NCI-H748 (cell line): ENCODE measurements around the gene PELI3.

Experiments used
- DNase-seq: peaks from one replicate; lab custom pipeline; 2025; ENCODE audit not compliant: unreplicated experiment; lab: John Stamatoyannopoulos, UW

The PELI3 gene

DNA sequence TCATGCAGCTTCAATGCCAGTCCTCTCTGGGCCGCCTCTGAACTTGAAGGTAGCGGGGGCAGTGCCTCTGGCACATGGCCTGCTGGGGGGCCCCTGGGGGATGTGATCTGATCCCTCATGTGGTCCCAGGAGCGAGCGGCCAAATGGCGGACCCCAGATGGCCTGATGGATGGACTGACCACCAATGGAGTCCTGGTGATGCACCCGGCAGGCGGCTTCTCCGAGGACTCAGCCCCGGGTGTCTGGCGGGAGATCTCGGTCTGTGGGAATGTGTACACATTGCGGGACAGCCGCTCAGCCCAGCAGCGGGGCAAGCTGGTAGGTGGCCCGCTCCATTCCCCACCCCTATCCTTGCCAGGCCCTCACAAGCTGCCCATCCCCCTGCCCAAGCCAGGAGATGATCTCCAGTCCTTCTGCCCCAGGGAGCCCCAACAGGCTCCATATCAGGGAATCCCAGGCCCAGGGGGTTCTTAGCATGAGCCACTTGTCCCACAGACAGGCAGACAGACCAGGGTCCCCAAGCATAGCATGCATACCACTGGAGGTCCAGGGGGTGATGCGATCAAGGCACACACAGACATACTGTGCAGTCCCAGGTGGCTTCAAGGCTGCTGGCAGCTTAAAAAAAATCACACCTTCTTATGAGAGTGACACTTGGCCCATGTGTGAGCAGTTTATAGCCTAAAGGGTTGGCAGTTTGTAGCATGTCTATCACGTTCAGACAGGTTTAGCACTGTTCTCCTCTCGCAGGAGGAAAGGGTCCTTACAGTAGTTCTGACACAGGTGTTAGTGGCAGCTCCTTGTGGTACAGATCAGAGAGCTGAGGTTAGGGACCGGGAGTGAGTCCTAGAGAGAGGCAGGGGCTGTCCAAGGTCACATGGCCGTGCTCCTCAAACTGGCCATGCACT is 7.2 kb downstream of the PELI3 start:
- DNase-seq: no peak

DNA sequence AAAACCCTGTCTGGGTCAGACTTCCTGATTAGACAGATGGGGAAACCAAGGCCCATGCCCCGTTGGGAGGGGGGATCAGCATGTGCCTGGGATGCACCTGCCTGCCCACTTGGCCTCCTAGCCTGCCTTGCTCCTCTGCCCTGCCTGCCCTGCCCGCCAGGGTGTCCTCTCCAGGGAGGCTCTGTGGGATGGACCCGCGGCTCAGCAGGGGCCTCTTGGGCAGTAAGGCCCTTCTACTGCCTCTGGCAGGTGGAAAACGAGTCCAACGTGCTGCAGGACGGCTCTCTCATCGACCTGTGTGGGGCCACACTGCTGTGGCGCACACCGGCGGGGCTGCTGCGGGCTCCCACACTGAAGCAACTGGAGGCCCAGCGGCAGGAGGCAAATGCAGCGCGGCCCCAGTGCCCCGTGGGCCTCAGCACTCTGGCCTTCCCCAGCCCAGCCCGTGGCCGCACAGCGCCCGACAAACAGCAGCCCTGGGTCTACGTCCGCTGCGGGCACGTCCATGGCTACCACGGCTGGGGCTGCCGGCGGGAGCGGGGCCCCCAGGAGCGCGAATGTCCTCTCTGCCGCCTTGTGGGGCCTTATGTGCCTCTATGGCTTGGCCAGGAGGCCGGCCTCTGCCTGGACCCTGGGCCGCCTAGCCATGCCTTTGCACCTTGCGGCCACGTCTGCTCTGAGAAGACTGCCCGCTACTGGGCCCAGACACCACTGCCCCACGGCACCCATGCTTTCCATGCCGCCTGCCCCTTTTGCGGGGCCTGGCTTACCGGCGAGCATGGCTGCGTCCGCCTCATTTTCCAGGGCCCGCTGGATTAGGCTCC is 8.9 kb downstream of the PELI3 start:
- DNase-seq: no peak

DNA sequence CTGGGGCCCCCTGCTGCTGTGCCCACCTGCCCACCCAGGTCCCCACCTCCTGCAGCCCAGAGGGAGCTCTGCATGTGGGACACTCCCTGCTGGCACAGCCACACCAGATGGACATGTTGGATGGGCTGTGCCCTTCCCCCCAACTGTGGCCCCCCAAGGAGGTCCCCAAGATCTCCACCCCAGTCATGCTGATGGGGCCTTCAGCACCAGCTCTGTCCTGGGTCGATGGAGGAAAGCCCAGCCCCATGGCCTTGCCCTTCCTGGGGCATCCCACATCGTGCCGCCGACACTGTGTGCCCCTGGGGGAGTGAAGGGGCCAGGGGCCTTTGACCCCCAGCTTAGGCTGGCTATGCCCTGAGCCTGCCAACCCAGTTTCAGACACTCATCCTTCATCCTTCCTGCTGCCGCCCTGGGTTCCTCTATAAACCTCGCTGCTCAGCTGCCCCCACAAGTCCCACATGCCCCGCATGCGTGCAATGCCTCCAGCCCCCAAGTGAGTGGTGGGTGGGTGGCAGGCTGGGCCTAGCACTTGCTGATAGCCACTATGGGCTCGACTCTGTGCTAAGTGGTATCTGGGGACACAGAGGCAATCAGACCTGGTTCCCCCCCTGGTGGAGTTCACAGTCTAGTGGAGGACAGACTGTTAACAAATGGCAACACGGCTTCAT is 9.6 kb downstream of the PELI3 start:
- no peak for DNase-seq

DNA sequence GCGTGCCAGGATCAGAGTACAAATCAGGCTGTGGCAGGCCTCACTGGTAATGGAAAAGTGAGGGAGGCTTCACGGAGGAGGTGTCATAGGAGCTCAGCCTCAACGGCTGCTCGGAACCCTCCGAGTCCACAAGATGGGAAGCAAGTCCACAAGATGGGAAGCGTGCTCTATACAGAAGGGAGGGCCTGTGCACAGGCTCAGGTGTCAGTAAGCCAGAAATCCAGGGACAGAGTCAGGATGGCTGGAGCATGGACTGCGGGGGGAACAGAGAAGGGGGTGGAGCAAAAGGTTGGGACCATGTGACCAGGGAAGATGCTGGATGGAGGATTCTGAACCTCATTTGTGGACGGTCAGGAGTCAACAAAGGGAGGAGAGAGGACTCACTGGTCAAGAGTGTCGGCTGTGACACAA is 10.1 kb downstream of the PELI3 start:
- no peak for DNase-seq

DNA sequence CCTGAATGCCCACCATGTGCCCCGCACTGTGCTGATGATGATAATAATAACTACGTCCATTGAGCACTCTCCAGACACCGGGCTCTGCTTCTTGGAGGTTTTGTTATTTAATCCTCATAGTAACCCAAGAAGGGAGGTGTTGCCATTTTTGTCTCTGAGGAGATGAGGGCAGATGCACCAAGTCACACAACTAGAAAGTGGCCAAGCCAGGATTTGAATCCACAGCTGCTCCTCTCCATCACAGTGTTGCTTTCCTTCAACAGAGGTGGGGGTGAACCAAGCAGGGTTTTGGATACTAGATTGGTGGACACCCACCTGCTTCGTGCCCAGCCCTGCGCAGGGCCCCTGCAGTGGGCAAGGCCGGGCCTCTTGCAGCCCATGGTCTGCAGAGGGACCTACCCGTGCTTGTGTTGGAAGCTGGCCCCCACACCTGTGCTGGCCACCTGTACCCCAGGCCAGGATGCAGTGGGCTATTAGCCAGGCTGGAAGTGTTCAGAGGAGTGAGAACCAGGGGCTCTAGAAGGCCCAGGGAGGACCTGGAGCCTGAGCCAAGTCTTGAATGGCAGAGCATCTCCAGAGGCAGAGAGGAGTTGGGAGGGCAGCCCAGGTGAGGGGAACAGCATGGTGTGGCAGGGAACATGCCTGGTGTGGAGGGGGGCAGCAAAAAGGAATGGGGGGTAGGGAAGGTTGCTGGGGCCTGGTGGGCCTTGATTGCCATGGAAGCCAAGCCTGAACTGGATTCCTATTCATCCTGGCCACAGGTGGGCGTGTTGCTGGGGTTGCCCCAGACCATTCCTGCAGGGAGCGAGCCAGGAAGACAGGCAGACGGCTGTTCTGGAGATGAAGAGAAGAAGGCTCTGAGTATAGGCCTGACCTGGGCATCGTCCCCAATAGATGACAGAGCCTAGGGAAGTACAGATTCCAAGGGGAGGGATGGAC is 10.8 kb downstream of the PELI3 start:
- no peak for DNase-seq

DNA sequence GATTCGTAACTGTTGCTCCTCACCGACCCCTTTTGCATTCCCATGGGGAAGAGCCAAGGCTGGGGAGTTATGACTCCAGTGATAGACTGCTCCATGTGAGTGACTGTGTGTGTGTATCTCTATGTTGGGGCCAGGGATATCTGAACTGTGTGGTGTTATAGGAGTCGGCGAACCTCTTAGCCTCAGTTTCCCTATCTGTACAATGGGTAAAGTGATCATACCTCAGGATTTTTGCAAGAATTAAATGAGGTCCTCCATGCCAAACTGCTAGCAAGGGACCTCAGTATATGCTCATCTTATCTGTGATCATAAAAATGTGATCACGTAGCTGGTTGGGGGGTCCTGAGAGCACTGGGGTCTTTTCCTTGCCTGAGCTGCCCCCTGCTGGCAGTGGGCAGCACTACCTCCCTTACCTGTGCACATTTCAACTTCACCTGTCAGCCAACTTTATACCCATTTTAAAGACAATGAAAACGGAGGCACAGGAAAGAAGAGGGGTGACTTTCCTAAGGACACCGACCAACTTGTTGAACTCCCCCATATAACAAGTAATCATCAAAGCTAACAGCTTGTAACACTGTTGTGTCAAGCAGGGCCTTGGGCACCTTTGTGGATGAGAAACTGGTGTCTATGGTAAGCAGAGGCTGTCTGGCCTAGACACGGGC is 12.2 kb downstream of the PELI3 start:
- peak; percentile 64 for DNase-seq

DNA sequence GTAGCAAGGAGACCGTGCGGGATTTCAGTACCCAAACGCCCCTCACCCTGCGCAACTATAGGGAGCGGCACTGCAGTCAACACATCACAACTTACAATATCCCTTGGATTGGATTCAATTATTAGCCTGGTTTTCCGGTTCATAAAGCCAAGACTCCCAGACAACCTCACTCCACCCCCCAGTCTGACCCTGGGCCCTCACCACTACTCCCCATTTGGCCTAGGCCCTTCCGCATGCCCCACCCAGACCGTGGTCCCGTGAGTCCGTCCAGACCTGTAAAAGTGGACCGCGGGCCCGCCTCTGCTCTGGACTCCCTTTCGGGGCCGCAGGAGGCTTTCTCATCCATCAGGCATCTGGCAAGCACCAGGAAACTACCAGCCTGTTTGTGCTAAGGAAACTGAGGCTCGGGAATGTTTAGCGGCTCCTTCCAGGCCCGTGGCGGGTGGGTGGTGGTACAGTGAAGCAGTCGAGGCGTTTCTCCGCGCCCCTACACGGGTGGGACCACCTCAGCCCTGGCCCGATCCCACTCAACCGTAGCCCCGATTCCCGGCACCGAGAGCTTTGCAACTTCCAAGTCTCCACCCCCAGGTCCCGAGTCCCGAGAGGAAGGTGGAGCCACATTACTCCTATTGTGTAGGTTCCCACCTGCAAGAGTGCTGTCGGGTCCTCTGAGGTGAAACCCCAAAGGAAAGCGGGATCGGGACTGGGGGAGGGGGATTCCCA is 12.8 kb downstream of the PELI3 start:
- DNase-seq: peak; percentile 50

DNA sequence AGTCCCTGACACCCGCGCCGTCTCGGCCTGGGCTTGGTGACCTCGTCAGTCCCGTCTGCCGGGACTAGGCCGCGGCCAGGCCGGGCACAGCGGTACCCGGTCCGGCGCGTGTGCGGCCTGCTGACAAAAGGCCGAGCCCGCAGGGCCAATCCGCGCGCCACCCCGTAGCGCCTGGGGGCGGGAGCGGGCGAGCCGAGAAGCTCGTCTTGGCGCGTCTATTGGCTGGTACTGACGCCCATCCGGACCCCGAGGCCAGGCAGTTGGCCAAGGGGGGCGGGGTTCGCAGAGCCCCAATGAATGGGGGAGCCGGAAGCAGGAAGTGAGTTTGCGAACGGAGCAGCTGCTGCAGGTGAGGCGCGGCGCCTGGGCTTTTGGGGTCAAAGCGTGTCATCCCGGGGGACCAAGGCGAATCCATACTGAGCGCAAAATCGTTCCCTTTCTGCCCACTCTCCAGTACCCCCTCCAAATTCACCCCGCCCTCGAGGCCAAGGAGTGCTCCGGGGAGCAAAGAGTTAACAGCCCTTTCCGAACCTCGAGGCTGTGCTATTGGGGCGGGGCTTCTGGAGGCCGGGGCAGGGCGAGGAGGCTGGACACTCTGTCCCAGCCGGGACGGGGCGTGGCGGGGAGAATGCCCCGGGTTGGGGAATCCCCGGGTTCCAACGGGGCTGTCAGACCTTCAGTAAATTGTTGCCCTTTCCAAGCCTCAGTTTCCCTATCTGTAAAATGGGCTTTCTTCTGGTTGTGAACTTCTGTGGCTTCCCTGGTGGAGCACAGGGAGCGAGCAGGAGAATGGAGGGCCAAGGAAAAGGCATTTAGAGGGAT is 13.6 kb downstream of the PELI3 start, which contains the start of gene DPP3:
TSS of gene DPP3 (plus strand) at position 318 of the 822 bp plus-strand sequence. CDS start 1,767 bp downstream, outside the sequence.
- peak; percentile 98 for DNase-seq

DNA sequence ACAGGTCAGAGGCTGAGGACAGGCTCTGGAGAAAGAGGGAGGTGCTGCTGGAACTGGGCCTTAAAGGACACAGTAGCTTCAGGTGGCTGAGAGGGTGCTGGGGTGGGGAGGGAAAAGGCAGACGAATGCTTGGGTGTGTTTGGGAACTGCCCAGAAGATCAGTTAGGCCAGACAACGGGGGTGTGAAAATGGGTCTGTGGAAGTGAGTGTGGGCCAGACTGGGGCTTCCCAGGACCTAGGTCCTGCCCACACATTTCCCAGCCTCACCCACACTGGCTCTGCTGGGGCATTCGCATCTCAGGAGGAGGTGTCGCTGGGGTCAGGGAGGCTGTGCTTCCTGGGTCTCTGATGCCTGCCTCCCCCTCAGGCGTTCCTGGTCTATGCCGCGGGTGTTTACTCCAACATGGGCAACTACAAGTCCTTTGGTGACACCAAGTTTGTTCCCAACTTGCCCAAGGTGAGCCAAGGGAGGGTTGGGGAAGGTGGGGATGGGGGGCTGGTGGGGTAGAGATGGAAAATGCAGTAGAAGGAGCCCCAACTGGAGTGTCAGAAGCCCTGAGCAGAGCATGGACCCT is 18.2 kb downstream of the PELI3 start:
- no peak for DNase-seq

DNA sequence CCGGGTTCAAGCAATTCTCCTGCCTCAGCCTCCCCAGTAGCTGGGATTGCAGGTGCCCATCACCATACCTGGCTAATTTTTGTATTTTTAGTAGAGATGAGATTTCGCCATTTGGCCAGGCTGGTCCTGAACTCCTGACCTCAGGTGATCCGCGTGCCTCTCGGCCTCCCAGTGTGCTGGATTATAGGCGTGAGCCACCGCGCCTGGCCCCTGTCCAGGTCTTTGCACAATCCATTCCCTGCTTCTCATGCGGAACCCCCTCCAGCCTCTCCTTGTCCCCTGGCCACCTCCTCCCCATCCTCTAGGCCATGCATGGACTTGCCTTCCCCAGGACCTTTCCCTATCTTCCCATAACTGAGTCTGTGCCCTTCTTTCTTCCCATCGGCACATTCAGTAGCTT is 22.3 kb downstream of the PELI3 start:
- DNase-seq: no peak

DNA sequence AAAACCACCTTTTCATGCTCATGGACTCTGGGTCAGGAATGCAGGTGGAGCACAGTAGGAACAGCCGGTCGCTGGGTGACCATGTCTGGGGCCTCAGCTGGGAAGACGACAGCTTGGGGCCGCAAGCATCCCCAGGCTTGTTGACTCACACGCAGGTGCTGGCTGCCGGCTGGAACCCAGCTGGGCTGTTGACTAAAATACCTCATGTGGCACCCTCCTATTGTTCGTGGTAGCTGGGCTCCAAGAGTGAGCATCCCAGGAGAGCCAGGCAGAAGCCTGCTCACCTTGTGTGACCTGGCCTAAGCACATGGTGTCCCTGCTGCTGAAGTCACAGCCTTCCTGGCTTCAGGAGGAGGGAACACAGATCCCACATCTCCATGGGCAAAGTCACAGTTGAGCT is 22.9 kb downstream of the PELI3 start:
- no peak for DNase-seq

DNA sequence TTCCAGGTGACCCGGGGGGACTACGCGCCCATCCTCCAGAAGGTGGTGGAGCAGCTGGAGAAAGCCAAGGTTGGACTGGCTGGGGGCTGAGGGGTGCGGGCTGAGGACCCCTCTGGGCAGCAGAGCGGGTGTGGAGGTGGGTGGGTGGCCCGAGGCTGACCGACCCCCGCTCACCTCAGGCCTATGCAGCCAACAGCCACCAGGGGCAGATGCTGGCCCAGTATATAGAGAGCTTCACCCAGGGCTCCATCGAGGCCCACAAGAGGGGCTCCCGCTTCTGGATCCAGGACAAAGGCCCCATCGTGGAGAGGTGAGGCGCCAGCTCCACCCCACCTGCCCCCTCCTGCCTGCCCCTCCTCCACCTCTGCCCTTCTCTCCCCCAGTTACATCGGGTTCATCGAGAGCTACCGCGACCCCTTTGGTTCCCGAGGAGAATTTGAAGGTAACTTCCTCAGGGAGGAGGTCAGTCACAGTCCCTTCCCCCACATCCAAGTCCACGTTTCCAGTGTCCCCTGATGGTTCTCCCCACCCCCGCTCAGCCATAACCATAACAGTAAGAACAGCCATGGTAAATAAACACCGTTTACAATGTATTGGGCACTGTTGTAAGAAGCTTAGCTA is 24.7 kb downstream of the PELI3 start:
- DNase-seq: no peak

DNA sequence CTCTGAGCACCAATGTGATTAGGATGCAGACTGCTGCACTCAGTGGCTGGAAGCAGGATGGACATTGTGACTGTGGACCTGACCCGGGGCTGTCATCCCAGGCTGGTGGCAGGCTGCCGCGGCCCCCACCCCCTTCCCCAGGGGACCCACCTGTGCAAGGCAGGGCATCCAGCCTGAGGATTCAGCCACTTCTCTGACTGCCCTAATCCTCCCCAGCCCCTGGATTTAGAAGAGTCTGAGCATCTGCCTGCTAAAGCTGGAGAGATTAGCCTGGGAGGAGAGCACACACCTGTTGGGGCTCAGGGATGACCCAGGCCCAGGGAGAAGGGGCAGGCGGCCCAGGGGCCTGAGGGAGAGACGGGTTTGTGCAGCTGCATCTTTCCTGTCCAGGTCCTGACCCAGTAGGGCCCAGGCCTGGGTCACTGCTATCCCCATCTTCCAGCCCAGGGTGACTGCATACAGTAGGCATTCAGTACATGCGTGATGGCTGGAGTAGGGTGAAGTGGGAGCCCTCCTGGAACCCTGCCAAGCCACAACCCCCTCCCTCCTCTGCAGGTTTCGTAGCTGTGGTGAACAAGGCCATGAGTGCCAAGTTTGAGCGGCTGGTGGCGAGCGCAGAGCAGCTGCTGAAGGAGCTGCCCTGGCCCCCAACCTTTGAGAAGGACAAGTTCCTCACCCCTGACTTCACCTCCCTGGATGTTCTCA is 25.6 kb downstream of the PELI3 start:
- DNase-seq: no peak

DNA sequence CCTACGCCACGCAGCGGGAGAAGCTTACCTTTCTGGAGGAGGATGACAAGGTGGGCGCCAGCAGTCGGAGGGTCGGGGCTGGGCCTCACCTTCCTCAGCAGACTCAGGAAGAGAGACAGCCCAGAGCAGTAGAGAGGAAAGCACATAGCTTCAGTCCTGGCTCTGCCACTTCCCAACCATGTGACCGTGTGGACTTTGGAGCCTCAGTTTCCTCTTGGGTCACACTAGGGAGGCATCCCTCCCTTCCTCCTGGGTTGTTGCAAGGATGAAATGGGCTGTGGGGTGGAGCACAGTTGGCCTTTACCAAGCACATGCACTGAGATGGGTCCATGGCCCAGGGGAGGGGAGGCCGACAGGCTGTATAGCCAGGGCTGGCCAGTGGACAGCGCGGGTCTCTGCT is 26.4 kb downstream of the PELI3 start:
- no peak for DNase-seq

DNA sequence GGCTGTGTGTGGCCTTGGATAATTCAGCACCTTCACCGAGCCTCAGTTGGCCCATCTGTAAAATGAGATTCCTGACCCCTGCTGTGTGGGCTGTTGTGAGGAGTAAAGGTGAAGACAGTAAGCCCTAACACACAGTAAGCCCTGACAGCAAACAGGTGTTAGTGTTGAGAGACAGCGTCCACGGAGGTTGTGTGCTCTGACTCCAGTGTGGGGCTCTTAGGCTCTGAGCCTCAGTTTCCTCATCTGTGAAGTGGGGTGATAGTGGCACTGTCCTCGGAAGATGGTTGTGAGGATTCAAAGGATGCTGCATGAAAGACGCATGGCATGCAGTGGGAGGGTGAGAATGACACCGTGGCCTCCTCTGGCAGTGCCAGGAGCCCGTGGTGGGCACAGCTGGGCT is 27.8 kb downstream of the PELI3 start:
- no peak for DNase-seq

DNA sequence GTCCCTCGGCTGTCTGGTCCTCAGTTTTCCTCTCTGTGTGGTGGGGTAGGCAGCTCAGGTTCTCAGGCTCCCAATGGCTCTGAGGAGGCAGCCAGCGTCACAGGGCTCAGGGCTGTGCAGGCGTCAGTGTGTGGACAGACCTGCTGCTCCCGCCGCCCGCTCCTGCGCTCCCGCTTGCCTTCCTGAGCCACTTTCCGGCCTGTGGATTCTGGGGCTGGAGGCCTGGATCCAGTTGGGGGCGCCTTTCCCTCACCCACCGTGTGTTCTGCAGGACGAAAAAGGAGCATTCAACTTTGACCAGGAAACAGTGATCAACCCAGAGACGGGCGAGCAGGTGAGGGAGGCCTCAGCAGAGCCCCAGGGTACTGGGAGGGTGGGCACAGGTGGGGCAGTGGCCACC is 28.2 kb downstream of the PELI3 start:
- DNase-seq: no peak

DNA sequence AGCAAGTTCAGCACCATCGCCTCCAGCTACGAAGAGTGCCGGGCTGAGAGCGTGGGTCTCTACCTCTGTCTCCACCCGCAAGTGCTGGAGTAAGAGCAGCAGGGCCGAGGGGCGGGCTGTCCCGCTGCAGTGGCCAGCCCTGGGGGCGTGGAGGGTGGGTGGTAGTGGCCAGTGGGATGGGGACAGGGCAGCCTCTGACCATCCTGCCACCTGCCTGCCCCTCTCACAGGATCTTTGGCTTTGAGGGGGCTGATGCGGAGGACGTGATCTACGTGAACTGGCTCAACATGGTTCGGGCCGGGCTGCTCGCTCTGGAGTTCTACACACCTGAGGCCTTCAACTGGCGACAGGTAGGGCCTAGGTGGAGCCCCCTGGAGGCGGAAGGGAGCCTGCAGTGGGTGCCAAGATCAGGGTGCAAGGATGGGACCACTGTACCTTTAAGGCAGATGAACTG is 28.7 kb downstream of the PELI3 start:
- no peak for DNase-seq
